SK-N-SH treated with all-trans-retinoic acid at 6 μM for 48 hours (cell line): ENCODE results near the gene CDK3.

ENCODE experiments used
- ATAC-seq: fragments of 200-7000 bp; cut with Tn5 transposase; 3 replicates; pipeline ENCODE4 v1.9.1; 2020; ENCODE audit warnings: mild to moderate bottlenecking, moderate library complexity
- ARNTL ChIP-seq: fragments of 450-650 bp; formaldehyde crosslinking; IDR thresholded peaks from 2 replicates; pipeline ENCODE4 v1.5.0; 2020; ENCODE audit warnings: low read depth, mild to moderate bottlenecking, moderate library complexity, borderline replicate concordance
- BACH2 ChIP-seq: fragments of 250-450 bp; sonication (Bioruptor Pico); IDR thresholded peaks from 2 replicates; pipeline ENCODE4 v1.9.0; 2021; ENCODE audit warnings: mild to moderate bottlenecking, borderline replicate concordance
- CREB5 ChIP-seq: fragments of 250-450 bp; sonication (Bioruptor Pico); IDR thresholded peaks from 2 replicates; pipeline ENCODE4 v1.5.1; 2020; ENCODE audit warnings: low read depth, mild to moderate bottlenecking, moderate library complexity
- CSDC2 ChIP-seq: fragments of 250-450 bp; sonication (Bioruptor Pico); IDR thresholded peaks from 2 replicates; pipeline ENCODE4 v1.5.0; 2020; ENCODE audit warnings: mild to moderate bottlenecking, moderate library complexity
- ESRRG ChIP-seq: fragments of 250-450 bp; sonication (Bioruptor Pico); IDR thresholded peaks from 2 replicates; pipeline ENCODE4 v1.6.1; 2021; ENCODE audit warnings: mild to moderate bottlenecking
- GLIS3 ChIP-seq: fragments of 250-450 bp; sonication (Bioruptor Pico); IDR thresholded peaks from 2 replicates; pipeline ENCODE4 v1.5.0; 2020; ENCODE audit warnings: mild to moderate bottlenecking, moderate library complexity
- ISL1 ChIP-seq: fragments of 250-450 bp; sonication (Bioruptor Pico); IDR thresholded peaks from 2 replicates; pipeline ENCODE4 v2.1.2; 2022; ENCODE audit warnings: mild to moderate bottlenecking, moderate library complexity
- OSR1 ChIP-seq: fragments of 250-450 bp; sonication (Bioruptor Pico); IDR thresholded peaks from 2 replicates; pipeline ENCODE4 v1.8.0; 2022; ENCODE audit warnings: moderate library complexity, mild to moderate bottlenecking, inconsistent platforms
- PPARA ChIP-seq: fragments of 250-450 bp; sonication (Bioruptor Pico); IDR thresholded peaks from 2 replicates; pipeline ENCODE4 v1.5.0; 2020; ENCODE audit warnings: mild to moderate bottlenecking, borderline replicate concordance
- RARB ChIP-seq: fragments of 250-450 bp; sonication (Bioruptor Pico); IDR thresholded peaks from 2 replicates; pipeline ENCODE4 v1.8.0; 2021; ENCODE audit warnings: mild to moderate bottlenecking, moderate library complexity
- SNAI2 ChIP-seq: fragments of 250-450 bp; sonication (Bioruptor Pico); IDR thresholded peaks from 2 replicates; pipeline ENCODE4 v1.5.0; 2020; ENCODE audit warnings: mild to moderate bottlenecking, moderate library complexity
- ZC3H10 ChIP-seq: fragments of 250-450 bp; sonication (Bioruptor Pico); IDR thresholded peaks from 2 replicates; pipeline ENCODE4 v1.5.1; 2021; ENCODE audit warnings: mild to moderate bottlenecking, moderate library complexity
- ZFP3 ChIP-seq: fragments of 250-450 bp; sonication (Bioruptor Pico); IDR thresholded peaks from 2 replicates; pipeline ENCODE4 v1.5.0; 2020; ENCODE audit warnings: mild to moderate bottlenecking, moderate library complexity
- ZFP30 ChIP-seq: fragments of 450-650 bp; formaldehyde crosslinking; IDR thresholded peaks from 2 replicates; pipeline ENCODE4 v1.5.0; 2022; ENCODE audit warnings: mild to moderate bottlenecking, moderate library complexity
- ZNF565 ChIP-seq: fragments of 450-650 bp; formaldehyde crosslinking; conservative IDR thresholded peaks from 2 replicates; pipeline ENCODE4 v1.5.0; 2020; ENCODE audit warnings: low read depth, mild to moderate bottlenecking, moderate library complexity
- ZNF70 ChIP-seq: fragments of 450-650 bp; formaldehyde crosslinking; IDR thresholded peaks from 2 replicates; pipeline ENCODE4 v1.5.0; 2020; ENCODE audit warnings: mild to moderate bottlenecking, moderate library complexity
- ZNF8 ChIP-seq: fragments of 450-650 bp; formaldehyde crosslinking; IDR thresholded peaks from 2 replicates; pipeline ENCODE4 v1.5.0; 2020; ENCODE audit warnings: mild to moderate bottlenecking, moderate library complexity
- TF ChIP-seq, protein P1 (sequence below): fragments of 250-450 bp; sonication (Bioruptor Pico); IDR thresholded peaks from 2 replicates; pipeline ENCODE4 v1.5.0; 2020; ENCODE audit warnings: mild to moderate bottlenecking, moderate library complexity
- TF ChIP-seq, protein P2 (sequence below): fragments of 250-450 bp; sonication (Bioruptor Pico); IDR thresholded peaks from 2 replicates; pipeline ENCODE4 v1.5.1; 2021; ENCODE audit warnings: mild to moderate bottlenecking, moderate library complexity
- TF ChIP-seq, protein P3 (sequence below): fragments of 250-450 bp; sonication (Bioruptor Pico); IDR thresholded peaks from 2 replicates; pipeline ENCODE4 v1.8.0; 2021; ENCODE audit warnings: low read depth, mild to moderate bottlenecking, moderate library complexity, borderline replicate concordance
- TF ChIP-seq, protein P4 (sequence below): fragments of 250-450 bp; sonication (Bioruptor Pico); IDR thresholded peaks from 2 replicates; pipeline ENCODE4 v1.8.0; 2020; ENCODE audit warnings: mild to moderate bottlenecking, moderate library complexity, borderline replicate concordance

Gene CDK3

DNA sequence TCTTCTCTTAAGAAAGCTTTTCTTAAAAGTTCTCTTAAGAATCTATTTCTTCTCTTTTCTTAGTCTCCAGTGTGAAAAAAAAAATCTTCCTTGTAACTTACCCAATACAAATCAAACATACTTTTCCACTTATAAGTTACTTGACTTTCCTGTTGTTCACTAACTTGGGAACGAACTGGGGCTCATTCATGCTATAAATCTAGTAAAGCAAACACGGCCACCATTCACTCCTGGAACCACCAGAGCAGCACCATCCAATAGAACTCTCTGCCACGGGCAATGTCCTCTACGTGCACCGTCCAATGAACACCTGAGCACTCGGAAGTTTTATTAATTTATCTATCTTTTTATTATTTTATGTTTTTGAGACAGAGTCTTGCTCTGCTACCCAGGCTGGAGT lies 50.9 kb downstream of the CDK3 start (continued):
- TF ChIP-seq, protein P1, sequence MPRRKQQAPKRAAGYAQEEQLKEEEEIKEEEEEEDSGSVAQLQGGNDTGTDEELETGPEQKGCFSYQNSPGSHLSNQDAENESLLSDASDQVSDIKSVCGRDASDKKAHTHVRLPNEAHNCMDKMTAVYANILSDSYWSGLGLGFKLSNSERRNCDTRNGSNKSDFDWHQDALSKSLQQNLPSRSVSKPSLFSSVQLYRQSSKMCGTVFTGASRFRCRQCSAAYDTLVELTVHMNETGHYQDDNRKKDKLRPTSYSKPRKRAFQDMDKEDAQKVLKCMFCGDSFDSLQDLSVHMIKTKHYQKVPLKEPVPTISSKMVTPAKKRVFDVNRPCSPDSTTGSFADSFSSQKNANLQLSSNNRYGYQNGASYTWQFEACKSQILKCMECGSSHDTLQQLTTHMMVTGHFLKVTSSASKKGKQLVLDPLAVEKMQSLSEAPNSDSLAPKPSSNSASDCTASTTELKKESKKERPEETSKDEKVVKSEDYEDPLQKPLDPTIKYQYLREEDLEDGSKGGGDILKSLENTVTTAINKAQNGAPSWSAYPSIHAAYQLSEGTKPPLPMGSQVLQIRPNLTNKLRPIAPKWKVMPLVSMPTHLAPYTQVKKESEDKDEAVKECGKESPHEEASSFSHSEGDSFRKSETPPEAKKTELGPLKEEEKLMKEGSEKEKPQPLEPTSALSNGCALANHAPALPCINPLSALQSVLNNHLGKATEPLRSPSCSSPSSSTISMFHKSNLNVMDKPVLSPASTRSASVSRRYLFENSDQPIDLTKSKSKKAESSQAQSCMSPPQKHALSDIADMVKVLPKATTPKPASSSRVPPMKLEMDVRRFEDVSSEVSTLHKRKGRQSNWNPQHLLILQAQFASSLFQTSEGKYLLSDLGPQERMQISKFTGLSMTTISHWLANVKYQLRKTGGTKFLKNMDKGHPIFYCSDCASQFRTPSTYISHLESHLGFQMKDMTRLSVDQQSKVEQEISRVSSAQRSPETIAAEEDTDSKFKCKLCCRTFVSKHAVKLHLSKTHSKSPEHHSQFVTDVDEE (CRISPR knock-in tag), result no peak
- TF ChIP-seq ISL1, result no peak
- TF ChIP-seq OSR1 (CRISPR knock-in tag), result no peak
- no peak for TF ChIP-seq ZNF565 (CRISPR knock-in tag)
- TF ChIP-seq RARB (CRISPR knock-in tag), result no peak

DNA sequence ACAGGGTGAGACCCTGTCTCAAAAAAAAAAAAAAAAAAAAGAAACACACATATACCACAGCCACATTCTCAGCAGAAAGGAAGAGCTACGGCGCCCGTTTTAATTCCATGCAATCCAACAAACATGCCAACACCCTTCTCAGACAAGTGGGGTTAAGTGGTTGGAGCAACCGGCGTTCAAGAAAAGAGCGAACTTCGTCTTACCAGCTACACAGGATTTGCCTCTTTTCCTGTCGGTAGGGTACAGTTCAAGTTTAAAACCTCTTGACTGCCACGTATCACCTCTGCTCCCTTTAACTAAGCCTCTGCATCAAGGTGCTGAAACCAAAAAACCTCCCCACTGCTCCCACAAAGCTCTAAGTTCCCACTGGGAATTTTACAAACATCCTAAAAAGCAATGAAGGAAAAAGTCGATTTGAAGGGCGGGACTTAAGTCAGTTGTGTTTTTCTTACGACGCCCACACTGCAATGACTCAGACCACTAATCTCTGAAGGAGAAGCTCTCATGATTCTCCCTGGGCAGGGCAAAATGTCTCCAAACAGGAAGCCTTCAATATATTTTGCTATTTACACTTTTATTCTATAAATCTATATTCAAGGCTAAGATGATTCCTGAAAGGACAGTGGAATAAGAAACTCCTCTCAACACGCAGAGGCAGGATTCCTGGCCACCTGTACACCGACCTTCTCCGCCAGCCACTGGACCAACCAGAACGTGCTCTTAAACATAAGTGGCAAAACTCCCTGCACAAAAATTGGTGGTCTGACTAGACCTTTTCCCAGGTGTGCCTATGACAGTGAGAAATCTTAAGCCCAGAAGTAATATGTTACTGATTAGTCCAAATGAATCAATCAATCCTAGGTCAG lies 52.8 kb downstream of the CDK3 start:
- TF ChIP-seq, protein P2, sequence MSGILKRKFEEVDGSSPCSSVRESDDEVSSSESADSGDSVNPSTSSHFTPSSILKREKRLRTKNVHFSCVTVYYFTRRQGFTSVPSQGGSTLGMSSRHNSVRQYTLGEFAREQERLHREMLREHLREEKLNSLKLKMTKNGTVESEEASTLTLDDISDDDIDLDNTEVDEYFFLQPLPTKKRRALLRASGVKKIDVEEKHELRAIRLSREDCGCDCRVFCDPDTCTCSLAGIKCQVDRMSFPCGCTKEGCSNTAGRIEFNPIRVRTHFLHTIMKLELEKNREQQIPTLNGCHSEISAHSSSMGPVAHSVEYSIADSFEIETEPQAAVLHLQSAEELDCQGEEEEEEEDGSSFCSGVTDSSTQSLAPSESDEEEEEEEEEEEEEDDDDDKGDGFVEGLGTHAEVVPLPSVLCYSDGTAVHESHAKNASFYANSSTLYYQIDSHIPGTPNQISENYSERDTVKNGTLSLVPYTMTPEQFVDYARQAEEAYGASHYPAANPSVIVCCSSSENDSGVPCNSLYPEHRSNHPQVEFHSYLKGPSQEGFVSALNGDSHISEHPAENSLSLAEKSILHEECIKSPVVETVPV (CRISPR knock-in tag), result no peak
- no peak for TF ChIP-seq ESRRG (CRISPR knock-in tag)
- TF ChIP-seq CSDC2 (CRISPR knock-in tag), result no peak
- no peak for TF ChIP-seq ZNF70
- TF ChIP-seq, protein P3, sequence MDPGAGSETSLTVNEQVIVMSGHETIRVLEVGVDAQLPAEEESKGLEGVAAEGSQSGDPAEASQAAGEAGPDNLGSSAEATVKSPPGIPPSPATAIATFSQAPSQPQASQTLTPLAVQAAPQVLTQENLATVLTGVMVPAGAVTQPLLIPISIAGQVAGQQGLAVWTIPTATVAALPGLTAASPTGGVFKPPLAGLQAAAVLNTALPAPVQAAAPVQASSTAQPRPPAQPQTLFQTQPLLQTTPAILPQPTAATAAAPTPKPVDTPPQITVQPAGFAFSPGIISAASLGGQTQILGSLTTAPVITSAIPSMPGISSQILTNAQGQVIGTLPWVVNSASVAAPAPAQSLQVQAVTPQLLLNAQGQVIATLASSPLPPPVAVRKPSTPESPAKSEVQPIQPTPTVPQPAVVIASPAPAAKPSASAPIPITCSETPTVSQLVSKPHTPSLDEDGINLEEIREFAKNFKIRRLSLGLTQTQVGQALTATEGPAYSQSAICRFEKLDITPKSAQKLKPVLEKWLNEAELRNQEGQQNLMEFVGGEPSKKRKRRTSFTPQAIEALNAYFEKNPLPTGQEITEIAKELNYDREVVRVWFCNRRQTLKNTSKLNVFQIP, result no peak
- TF ChIP-seq, protein P1 (CRISPR knock-in tag), result no peak
- no peak for TF ChIP-seq ZNF565 (CRISPR knock-in tag)
- no peak for TF ChIP-seq GLIS3 (CRISPR knock-in tag)
- no peak for ATAC-seq

GRCh38 chr17:76054112-76054476 lies 53.4 kb downstream of the CDK3 start:
- TF ChIP-seq ISL1 (no peak), GLIS3 (CRISPR knock-in tag) (no peak), SNAI2 (no peak), ZC3H10 (CRISPR knock-in tag) (no peak), OSR1 (CRISPR knock-in tag) (no peak), RARB (CRISPR knock-in tag) (no peak), PPARA (CRISPR knock-in tag) (no peak), ZNF565 (CRISPR knock-in tag) (no peak), BACH2 (no peak), ZNF8 (CRISPR knock-in tag) (no peak), ARNTL (CRISPR knock-in tag) (no peak), ZFP30 (no peak), ZFP3 (CRISPR knock-in tag) (no peak), CREB5 (CRISPR knock-in tag) (no peak)
- TF ChIP-seq, protein P2 (CRISPR knock-in tag), result no peak
- TF ChIP-seq, protein P4, sequence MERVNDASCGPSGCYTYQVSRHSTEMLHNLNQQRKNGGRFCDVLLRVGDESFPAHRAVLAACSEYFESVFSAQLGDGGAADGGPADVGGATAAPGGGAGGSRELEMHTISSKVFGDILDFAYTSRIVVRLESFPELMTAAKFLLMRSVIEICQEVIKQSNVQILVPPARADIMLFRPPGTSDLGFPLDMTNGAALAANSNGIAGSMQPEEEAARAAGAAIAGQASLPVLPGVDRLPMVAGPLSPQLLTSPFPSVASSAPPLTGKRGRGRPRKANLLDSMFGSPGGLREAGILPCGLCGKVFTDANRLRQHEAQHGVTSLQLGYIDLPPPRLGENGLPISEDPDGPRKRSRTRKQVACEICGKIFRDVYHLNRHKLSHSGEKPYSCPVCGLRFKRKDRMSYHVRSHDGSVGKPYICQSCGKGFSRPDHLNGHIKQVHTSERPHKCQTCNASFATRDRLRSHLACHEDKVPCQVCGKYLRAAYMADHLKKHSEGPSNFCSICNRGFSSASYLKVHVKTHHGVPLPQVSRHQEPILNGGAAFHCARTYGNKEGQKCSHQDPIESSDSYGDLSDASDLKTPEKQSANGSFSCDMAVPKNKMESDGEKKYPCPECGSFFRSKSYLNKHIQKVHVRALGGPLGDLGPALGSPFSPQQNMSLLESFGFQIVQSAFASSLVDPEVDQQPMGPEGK, result no peak
- ATAC-seq, result no peak
